ENCODE measurements around the gene GAB4.
"Not testable (repeated sequence)": the region's sequence is repeated elsewhere in the genome, so short reads cannot be mapped to it uniquely, and the experiment has no call there.

DNA sequence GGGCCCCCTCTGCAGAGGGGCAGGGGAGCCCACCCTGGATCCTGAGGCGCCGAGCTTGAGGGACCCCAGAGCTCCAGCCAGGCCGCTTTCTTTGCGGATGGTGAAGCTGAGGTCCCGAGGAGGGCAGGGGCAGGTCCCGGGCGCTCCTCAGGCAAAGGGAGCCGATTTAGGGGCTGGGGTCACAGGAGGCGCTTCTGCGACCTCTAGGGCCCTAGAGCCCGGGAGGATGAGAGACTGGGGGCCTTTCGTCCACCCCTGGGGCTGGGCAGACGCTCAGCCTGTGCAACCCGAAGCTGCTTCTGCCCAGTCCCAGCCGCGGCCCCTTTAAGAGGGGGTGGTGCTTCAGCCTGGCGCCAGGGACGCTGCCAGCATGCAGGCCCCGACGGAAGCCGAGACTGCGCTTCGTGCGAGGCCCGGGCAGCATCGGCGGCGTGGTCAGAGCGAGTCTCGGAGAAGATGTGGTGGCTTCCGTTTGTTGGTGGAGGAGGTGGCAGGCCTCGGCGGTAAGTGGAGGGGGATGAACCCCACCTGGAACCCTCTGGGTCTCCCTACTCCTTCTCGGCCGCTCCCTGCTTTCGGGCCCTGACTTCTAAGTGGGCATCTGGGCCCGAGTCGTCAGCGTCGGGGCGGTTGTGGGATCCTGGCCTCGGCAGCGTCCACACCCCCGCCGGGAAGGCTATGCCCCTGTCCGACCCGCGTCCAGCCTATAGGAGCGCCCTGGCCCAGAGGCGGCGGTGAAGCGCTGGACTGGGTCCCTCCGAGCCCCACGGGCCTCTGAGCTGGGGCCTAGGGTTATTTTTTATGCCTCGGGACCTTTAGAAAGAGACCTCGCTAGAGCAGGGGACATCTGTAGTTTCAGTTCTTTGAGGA, 29.1 kb upstream of the GAB4 start:
- not testable (repeated sequence) for TF ChIP-seq POLR2A (IDR thresholded peaks at IDR 0.05; ENCODE audit: low read depth, low read length); POLR2AphosphoS5 (IDR thresholded peaks at IDR 0.05; ENCODE audit: low read depth, low read length); TAF1 (IDR thresholded peaks at IDR 0.05; ENCODE audit: borderline replicate concordance, low read depth, low read length)

All from GM12892 (cell line).